SU-DHL-6 (cell line): ENCODE results near the gene PRR20G.

Experiments
- CTCF ChIP-seq: fragments of 200-600 bp; sonication (generic); IDR thresholded peaks from one replicate; pipeline ENCODE4 v1.5.1; 2017; ENCODE audit warnings: antibody characterized with exemption, mild to moderate bottlenecking, low read length, moderate library complexity; ENCODE audit not compliant: insufficient read depth, poor library complexity, severe bottlenecking
- EZH2phosphoT487 ChIP-seq: fragments of 200-600 bp; sonication (generic), shearing (Covaris generic); conservative IDR thresholded peaks from 2 replicates; pipeline ENCODE4 v1.6.1; 2018; ENCODE audit warnings: mild to moderate bottlenecking, antibody characterized with exemption, low read length, moderate library complexity, mixed read lengths

DNA sequence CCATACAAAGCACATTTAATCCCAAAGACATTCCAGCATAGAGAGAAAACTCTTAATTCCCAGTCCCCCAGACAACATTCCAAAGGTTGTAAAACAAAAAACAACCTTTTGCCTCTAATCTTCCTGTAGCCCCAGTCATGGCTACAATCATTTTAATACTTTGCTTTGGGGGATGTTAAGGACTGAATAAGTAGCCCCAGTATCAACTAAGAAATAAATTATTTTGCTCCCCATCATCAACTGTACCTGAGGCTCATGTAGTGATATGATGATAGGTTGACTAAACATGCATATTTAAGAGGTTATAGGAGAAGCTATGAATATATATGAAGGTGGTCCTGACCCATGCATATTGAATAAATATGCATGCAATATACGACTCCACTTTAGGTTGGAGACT is 40.6 kb downstream of the PRR20G start:
- no peak for TF ChIP-seq CTCF
- no peak for TF ChIP-seq EZH2phosphoT487
